GM18499 (cell line): ENCODE results near the gene BET1L.
A peak's percentile ranks its signal among the peaks of the same experiment; 100 is the strongest.
"Not testable (repeated sequence)": the region's sequence is repeated elsewhere in the genome, so short reads cannot be mapped to it uniquely, and the experiment has no call there.

Experiments used
- ATAC-seq: cut with Tn5 transposase; IDR thresholded peaks from one replicate; pipeline ENCODE4 v1.9.1; 2021; ENCODE audit warnings: moderate number of reproducible peaks; ENCODE audit not compliant: insufficient read depth, unreplicated experiment

BET1L gene, protein sequence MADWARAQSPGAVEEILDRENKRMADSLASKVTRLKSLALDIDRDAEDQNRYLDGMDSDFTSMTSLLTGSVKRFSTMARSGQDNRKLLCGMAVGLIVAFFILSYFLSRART

GRCh38 chr11:207208-207862 lies at the start of gene BET1L, which contains the start of gene RIC8A:
Gene BET1L (minus strand): TSS chr11:207399. CDS start chr11:207321, 78 bp downstream.
Gene RIC8A (plus strand): TSS chr11:207708. CDS start chr11:208855, 1,147 bp downstream.
- peak; percentile 78 for ATAC-seq

- no peak for ATAC-seq
Measured at GRCh38 chr11:255816-256215, 48.6 kb upstream of the BET1L start.

GRCh38 chr11:255176-255575 lies 48.0 kb upstream of the BET1L start:
- ATAC-seq: no peak

GRCh38 chr11:253886-254270 lies 46.7 kb upstream of the BET1L start:
- no peak for ATAC-seq

GRCh38 chr11:253160-253885 lies 46.1 kb upstream of the BET1L start:
- no peak for ATAC-seq

- ATAC-seq: no peak
Measured at GRCh38 chr11:252666-253065, 45.5 kb upstream of the BET1L start.

GRCh38 chr11:251550-251949 lies 44.4 kb upstream of the BET1L start:
- ATAC-seq: no peak

DNA sequence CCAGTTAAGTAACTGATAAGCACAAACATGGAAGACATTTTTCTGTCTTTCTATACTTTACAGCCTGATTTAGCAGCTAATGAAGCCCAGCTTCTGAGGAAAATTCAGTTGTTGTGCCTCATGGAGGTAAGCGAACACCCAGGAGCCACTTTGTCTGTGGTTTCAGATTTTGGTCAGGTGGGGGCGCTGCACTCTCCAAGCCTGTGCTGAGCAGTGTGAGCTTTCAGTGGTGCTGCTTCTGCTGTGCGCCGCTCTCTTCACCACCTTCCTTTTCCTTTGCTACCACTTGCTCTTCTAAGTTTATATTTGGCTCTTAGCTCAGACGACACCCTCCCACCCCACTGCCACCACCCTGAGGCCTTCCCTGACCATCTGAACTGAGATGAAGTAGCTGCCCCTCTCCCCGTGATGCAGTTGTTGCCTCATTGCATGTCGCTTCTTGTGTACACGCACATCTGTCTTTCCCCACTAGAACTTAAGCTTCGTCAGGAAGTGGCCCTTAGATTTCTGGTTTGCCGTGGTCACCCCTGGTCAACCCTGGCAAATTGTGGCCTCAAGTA lies 43.6 kb upstream of the BET1L start:
- no peak for ATAC-seq

DNA sequence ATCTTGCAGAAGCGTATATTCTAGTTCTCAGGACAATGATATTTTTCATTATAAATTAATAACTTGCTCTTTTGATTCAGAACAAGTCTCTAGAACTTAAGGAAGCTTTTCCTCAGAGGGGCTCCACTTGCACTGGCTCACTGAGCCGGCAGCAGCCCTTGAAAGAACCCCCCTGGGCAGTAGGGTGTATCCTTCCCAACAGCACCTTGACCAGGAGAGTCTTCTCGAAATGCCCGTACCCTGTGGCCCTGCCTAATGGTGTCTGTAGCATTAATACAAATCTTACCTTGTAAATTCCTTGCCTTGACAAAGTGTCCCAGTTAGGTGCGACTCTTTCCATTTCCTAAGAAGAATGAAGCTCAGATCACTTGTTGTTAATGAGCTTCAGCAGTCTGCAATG lies 43.1 kb upstream of the BET1L start:
- ATAC-seq: no peak

GRCh38 chr11:249062-249461 lies 41.9 kb upstream of the BET1L start:
- ATAC-seq: no peak

DNA sequence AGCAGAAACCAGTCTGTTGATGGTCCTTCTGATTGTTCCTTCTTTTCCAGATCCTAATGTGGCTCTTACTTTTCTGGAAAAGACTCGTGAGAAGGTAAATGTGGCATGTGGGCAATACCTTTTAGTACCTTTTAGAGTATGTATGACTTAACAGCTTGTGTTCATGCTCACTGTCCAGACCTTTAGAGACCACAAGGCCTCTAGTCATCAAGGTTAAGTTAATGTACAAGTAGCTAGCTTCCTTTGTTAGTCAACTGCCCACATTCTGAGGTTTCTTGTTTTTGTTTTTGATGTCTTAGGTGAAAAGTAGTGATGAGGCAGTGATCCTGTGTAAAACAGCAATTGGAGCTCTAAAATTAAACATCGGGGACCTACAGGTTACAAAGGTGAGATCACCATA lies 37.2 kb upstream of the BET1L start:
- no peak for ATAC-seq

DNA sequence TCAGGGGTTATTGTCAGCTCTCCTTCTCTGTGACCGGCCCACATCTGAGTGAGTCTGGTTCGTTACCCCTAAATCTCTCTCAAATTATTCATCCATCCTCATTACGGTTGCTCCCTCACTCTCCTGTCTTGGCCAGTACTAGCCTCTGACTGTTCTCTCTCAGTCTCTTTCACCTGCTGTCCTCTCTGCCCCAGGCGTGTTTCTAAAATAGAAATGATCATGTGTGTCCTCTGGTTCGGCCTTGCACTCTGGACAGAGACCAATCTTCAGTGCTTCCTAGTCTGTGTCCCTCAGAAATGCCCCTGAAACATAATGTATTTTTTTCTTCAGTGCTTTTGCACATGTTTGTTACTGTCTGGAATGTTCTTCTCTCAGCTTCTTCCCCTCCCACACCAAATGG lies 34.4 kb upstream of the BET1L start:
- no peak for ATAC-seq

DNA sequence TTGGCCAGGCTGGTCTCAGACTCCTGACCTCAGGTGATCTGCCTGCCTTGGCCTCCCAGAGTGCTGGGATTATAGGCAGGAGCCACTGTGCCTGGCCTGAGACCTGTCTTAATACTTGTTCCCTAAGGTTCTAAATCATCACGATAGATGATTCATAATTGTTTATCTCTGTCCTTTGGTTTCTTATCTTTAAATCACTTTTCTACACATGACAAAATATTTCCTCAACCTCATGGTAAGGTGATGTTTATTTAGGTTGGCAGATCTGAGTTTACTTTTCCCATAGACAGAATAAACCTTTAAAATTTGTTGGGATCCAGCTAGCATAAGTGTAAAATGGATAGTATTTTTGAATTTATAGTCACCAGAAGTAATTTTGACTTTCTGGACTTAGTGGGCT lies 33.1 kb upstream of the BET1L start:
- no peak for ATAC-seq

DNA sequence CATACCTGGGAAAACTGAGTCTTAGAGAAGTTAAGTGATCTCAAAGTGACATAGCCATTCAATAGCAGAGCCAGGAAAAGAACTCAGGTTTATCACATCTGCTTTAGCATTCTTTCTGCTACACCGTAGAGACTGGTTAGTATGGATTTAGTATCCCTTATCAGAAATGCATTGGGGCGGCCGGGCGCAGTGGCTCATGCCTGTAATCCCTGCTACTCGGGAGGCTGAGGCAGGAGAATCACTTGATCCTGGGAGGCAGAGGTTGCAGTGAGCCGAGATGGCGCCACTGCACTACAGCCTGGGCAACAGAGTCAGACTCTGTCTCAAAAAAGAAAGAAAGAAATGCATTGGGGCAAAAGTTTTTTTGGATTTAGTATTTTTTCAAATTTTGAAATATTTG lies 31.1 kb upstream of the BET1L start:
- ATAC-seq: not testable (repeated sequence)

- peak; percentile 57 for ATAC-seq
Measured at GRCh38 chr11:236774-237767, 29.9 kb upstream of the BET1L start, which contains the start of gene PSMD13. Gene PSMD13 (plus strand): TSS chr11:236976. CDS start chr11:237050, 74 bp downstream.

DNA sequence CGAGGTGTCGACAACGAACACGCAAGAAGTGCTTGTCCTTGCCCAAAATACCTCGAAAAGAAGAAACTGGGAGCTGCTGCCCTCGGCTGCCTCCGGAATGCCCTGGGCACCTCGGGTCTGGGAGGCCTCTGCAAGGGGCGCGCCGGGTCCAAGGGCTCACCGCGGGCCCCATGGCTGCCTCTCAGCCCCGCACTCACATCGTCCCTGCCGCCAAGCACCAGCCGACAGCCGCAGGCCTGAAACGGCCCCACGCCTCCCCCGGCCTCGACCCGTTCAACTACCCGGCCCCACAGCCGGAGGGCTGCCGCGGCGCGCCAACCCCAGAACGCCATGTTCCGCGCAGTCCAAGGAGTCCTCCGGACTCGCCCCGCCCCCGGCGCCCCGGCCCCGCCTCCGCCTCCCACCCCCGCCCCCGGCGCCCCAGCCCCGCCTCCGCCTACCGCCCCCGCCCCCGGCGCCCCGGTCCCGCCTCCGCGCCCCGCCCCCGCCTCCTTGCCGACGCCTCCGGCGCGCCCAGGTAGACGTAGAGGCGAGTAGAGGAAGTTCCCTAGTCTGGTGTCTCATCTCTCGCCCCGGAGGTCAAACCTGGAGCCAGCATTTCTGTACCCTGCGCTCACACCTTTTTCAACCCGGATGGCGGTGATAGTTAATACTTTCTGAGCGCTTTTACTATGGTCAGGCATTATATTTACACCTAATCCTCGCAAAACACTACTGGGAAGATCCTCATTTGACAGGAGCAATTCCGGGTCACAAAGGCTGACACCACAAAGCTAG lies 29.0 kb upstream of the BET1L start, which contains the start of gene SIRT3:
SIRT3 (minus strand) TSS at position 346 of the 777 bp plus-strand sequence; CDS start at position 332, 14 bp downstream.
- ATAC-seq: no peak

DNA sequence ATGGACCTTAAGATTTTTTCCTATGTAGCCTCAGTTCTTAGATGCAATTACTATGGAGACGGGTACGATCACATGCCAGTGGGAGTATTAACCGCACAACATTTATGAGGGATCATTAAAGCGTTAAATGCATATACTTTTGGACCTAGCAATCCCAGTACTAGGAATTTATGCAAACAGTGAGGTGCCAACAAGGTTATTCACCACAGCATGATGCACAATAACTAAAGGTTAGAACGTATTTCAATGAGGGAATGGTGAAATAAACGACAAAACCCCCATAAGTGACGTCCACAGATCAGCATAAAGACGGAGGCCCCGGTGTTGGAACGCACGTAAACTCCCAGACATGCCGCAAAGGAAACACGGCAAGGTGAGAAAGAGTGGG lies 28.4 kb upstream of the BET1L start:
- no peak for ATAC-seq

GRCh38 chr11:235180-235579 lies 28.0 kb upstream of the BET1L start:
- no peak for ATAC-seq
